ENCODE measurements around the gene CYBB. TPM values are rescaled to one million over a fixed set of nuclear protein-coding genes. Genes with fewer than 3 reads are reported as not detected.

Gene CYBB
- total RNA-seq, 4 donors from 2014 or later: 0.73 to 3.7 (median 2.6) TPM

GRCh38 chrX:37813570-37813969, 33.7 kb downstream of the CYBB start:
- no peak for DNase-seq (ENCODE audit: low spot score in 2 of 2)
- TF ChIP-seq POLR2A (IDR thresholded peaks at IDR 0.05): no peak
- no peak for TF ChIP-seq POLR2AphosphoS5 (IDR thresholded peaks at IDR 0.05)
- no peak for TF ChIP-seq CTCF (IDR thresholded peaks at IDR 0.05)
- no peak for TF ChIP-seq EP300 (IDR thresholded peaks at IDR 0.05)
- H3K27ac ChIP-seq: no peak overlapping the region
- H3K4me1 ChIP-seq: no peaks in the 10 kb centered on the region
- H3K4me3 ChIP-seq: no peak overlapping the region
- no peaks in the 10 kb centered on the region for H3K27me3 ChIP-seq
- H3K36me3 ChIP-seq: no peaks in the 10 kb centered on the region
- WGBS: 75% methylated on average over 4 of the region's 4 CpGs
- no peaks in the 10 kb centered on the region for H3K9me3 ChIP-seq

- no peaks in the 10 kb centered on the region for H3K4me1 ChIP-seq
- TF ChIP-seq EP300 (IDR thresholded peaks at IDR 0.05) (no peak), POLR2A (IDR thresholded peaks at IDR 0.05) (no peak), POLR2AphosphoS5 (IDR thresholded peaks at IDR 0.05) (no peak)
- H3K36me3 ChIP-seq: no peaks in the 10 kb centered on the region
- H3K27ac ChIP-seq: no peak overlapping the region
- no peaks in the 10 kb centered on the region for H3K9me3 ChIP-seq
- H3K27me3 ChIP-seq: no peaks in the 10 kb centered on the region
- 65% methylated on average over 5 of the region's 5 CpGs for WGBS
- no peak overlapping the region for H3K4me3 ChIP-seq
- no peak for DNase-seq (ENCODE audit: low spot score in 2 of 2)
These were observed 35.5 kb downstream of the CYBB start for GRCh38 chrX:37815366-37815765.

GRCh38 chrX:37816766-37817165, 36.9 kb downstream of the CYBB start:
- no peak overlapping the region for H3K4me3 ChIP-seq
- no peaks in the 10 kb centered on the region for H3K9me3 ChIP-seq
- no peaks in the 10 kb centered on the region for H3K4me1 ChIP-seq
- no peaks in the 10 kb centered on the region for H3K36me3 ChIP-seq
- no peak overlapping the region for H3K27ac ChIP-seq
- no peak for TF ChIP-seq CTCF (IDR thresholded peaks at IDR 0.05)
- DNase-seq (ENCODE audit: low spot score in 2 of 2): no peak
- H3K27me3 ChIP-seq: no peaks in the 10 kb centered on the region
- WGBS: 71% methylated on average over 4 of the region's 4 CpGs

- Histone ChIP-seq H3K27ac (no peak overlapping the region), H3K36me3 (no peaks in the 10 kb centered on the region), H3K27me3 (no peaks in the 10 kb centered on the region), H3K4me3 (no peak overlapping the region), H3K9me3 (no peaks in the 10 kb centered on the region), H3K4me1 (no peaks in the 10 kb centered on the region)
- no peak for DNase-seq (ENCODE audit: low spot score in 2 of 2)
- no peak for TF ChIP-seq CTCF (IDR thresholded peaks at IDR 0.05)
- TF ChIP-seq EP300 (IDR thresholded peaks at IDR 0.05): no peak
- no peak for TF ChIP-seq POLR2AphosphoS5 (IDR thresholded peaks at IDR 0.05)
- TF ChIP-seq POLR2A (IDR thresholded peaks at IDR 0.05): no peak
- WGBS: 81% methylated on average over 2 of the region's 2 CpGs
These were observed 37.3 kb downstream of the CYBB start for GRCh38 chrX:37817176-37817575.

GRCh38 chrX:37817579-37817978, 37.7 kb downstream of the CYBB start:
- Histone ChIP-seq H3K36me3 (no peaks in the 10 kb centered on the region), H3K27ac (no peak overlapping the region), H3K27me3 (no peaks in the 10 kb centered on the region), H3K9me3 (no peaks in the 10 kb centered on the region), H3K4me3 (no peak overlapping the region), H3K4me1 (no peaks in the 10 kb centered on the region)
- TF ChIP-seq EP300 (IDR thresholded peaks at IDR 0.05) (no peak), POLR2AphosphoS5 (IDR thresholded peaks at IDR 0.05) (no peak), POLR2A (IDR thresholded peaks at IDR 0.05) (no peak), CTCF (IDR thresholded peaks at IDR 0.05) (no peak)
- WGBS: 55% methylated on average over 3 of the region's 3 CpGs
- no peak for DNase-seq (ENCODE audit: low spot score in 2 of 2)

- no peak for DNase-seq (ENCODE audit: low spot score in 2 of 2)
- H3K4me3 ChIP-seq: no peak overlapping the region
- 48% methylated on average over 2 of the region's 2 CpGs for WGBS
- TF ChIP-seq EP300 (IDR thresholded peaks at IDR 0.05) (no peak), POLR2A (IDR thresholded peaks at IDR 0.05) (no peak), POLR2AphosphoS5 (IDR thresholded peaks at IDR 0.05) (no peak), CTCF (IDR thresholded peaks at IDR 0.05) (no peak)
- no peaks in the 10 kb centered on the region for H3K4me1 ChIP-seq
- no peak overlapping the region for H3K27ac ChIP-seq
- H3K27me3 ChIP-seq: no peaks in the 10 kb centered on the region
- H3K36me3 ChIP-seq: no peaks in the 10 kb centered on the region
- H3K9me3 ChIP-seq: no peaks in the 10 kb centered on the region
These were observed 38.2 kb downstream of the CYBB start for GRCh38 chrX:37818031-37818430.
